Gastroesophageal sphincter (tissue), 4 donors: ENCODE results near the gene EME1. TPM values are rescaled to one million over a fixed set of nuclear protein-coding genes. Genes with fewer than 3 reads are reported as not detected.

Experiments
- ATAC-seq: fragments of 150-250 bp; one replicate; pipeline ENCODE4 v1.9.1; 2016; ENCODE audit warnings: mild to moderate bottlenecking, moderate library complexity
- H3K27ac ChIP-seq, 4 donors: fragments of 200-600 bp; sonication (generic) in 3 of 4; 1 replicate in 3 of 4; 2 replicates in 1 of 4; pipeline ENCODE4 v1.5.1; 2016 to 2019
- H3K27me3 ChIP-seq: fragments of 200-600 bp; sonication (generic); one replicate; pipeline ENCODE4 v1.5.1; 2019
- H3K36me3 ChIP-seq, 2 donors: fragments of 200-600 bp; sonication (generic); one replicate each; pipeline ENCODE4 v1.5.1; 2019; ENCODE audit warnings: control low read depth in 1 of 2
- H3K4me1 ChIP-seq, 3 donors: fragments of 200-600 bp; sonication (generic); 1 replicate in 2 of 3; 2 replicates in 1 of 3; pipeline ENCODE4 v1.5.1; 2016 to 2019; ENCODE audit warnings: control low read depth in 2 of 3
- H3K4me3 ChIP-seq, 2 donors: fragments of 200-600 bp; sonication (generic); one replicate each; pipeline ENCODE4 v1.5.1; 2019; ENCODE audit warnings: mild to moderate bottlenecking in 1 of 2, moderate library complexity in 1 of 2
- H3K9me3 ChIP-seq, 3 donors: fragments of 200-600 bp; sonication (generic); one replicate each; pipeline ENCODE4 v1.5.1; 2017 to 2019; ENCODE audit warnings: control low read depth in 2 of 3
- EP300 ChIP-seq: sonication (generic); formaldehyde crosslinking; IDR thresholded peaks from one replicate; pipeline ENCODE4 v1.6.1; 2017; ENCODE audit warnings: antibody characterized with exemption, mild to moderate bottlenecking
- POLR2A ChIP-seq, 2 donors: fragments of 450-650 bp; IDR thresholded peaks; one replicate each; pipeline ENCODE4 v1.6.1; 2017; ENCODE audit warnings: antibody characterized with exemption in 2 of 2, mild to moderate bottlenecking in 2 of 2, moderate library complexity in 1 of 2
- POLR2AphosphoS5 ChIP-seq: sonication (generic); formaldehyde crosslinking; IDR thresholded peaks from one replicate; pipeline ENCODE4 v1.6.1; 2017; ENCODE audit warnings: antibody characterized with exemption
- WGBS, 2 donors: methylation state at CpG; one replicate each; pipeline ENCODE4 v1.1.5; 2018; ENCODE audit warnings: low coverage in 1 of 2; 5-methylcytosine and 5-hydroxymethylcytosine counted together
- total RNA-seq, 4 donors: library from RNA; depleted of rRNA; stranded (reverse); fragments of >200 nt; gene quantifications; one replicate each; pipeline ENCODE4 v1.1.0, GENCODE V29; 2016
- TF ChIP-seq, protein P1 (sequence below), 4 experiments: fragments of 200-600 bp in 2 of 4; fragments of 450-650 bp in 2 of 4; sonication (generic) in 1 of 4; IDR thresholded peaks; one replicate each; pipeline ENCODE4 v1.5.1; 2017 to 2019; ENCODE audit warnings: antibody characterized with exemption in 4 of 4, mild to moderate bottlenecking in 2 of 4, moderate library complexity in 2 of 4

EME1 gene
- total RNA-seq, 4 donors from 2014 or later: 0.54 TPM; not detected in 3

GRCh38 chr17:50381920-50382319 lies 8.9 kb downstream of the EME1 start:
- WGBS, 2 donors: 43 to 75% methylated on average over 2 to 3 of the region's 3 CpGs
- Histone ChIP-seq H3K9me3 (no peaks in the 10 kb centered on the region), H3K4me3 (no peak overlapping the region), H3K36me3 (peaks cover 0 to 65% of the 10 kb centered on the region in 2 donors), H3K27me3 (no peaks in the 10 kb centered on the region), H3K27ac (no peak overlapping the region), H3K4me1 (no peaks in the 10 kb centered on the region)
- no peak for ATAC-seq
- TF ChIP-seq, protein P1, sequence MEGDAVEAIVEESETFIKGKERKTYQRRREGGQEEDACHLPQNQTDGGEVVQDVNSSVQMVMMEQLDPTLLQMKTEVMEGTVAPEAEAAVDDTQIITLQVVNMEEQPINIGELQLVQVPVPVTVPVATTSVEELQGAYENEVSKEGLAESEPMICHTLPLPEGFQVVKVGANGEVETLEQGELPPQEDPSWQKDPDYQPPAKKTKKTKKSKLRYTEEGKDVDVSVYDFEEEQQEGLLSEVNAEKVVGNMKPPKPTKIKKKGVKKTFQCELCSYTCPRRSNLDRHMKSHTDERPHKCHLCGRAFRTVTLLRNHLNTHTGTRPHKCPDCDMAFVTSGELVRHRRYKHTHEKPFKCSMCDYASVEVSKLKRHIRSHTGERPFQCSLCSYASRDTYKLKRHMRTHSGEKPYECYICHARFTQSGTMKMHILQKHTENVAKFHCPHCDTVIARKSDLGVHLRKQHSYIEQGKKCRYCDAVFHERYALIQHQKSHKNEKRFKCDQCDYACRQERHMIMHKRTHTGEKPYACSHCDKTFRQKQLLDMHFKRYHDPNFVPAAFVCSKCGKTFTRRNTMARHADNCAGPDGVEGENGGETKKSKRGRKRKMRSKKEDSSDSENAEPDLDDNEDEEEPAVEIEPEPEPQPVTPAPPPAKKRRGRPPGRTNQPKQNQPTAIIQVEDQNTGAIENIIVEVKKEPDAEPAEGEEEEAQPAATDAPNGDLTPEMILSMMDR (IDR thresholded peaks at IDR 0.05): no peak
- no peak for TF ChIP-seq POLR2A (IDR thresholded peaks at IDR 0.05)

- ATAC-seq: no peak
Observed at GRCh38 chr17:50382931-50383330, 9.9 kb downstream of the EME1 start.

DNA sequence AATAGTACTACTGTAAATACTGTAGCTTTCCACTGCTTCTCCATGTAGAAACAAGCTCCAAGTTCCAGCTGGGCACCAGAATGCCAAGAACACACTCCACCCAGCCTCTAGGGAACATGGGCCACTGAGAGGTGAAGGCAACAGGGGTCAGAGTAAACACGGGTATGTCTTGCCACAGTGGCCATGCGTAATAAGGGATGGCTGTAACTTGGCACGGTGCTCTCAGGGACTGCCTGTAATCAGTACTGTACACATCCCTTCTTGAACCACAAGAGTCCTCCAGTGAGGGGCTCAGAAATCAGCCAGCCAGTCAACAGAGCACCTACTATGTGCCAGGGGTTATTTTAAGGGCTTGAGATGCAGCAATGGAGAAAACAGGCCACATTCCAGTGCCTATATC lies 13.5 kb downstream of the EME1 start:
- H3K27me3 ChIP-seq: no peaks in the 10 kb centered on the region
- H3K27ac ChIP-seq: no peak overlapping the region
- peaks cover 0 to 100% of the 10 kb centered on the region in 2 donors for H3K36me3 ChIP-seq
- H3K4me1 ChIP-seq: no peaks in the 10 kb centered on the region
- no peak for ATAC-seq
- WGBS, 2 donors: 50 to 80% methylated on average over 1 to 3 of the region's 3 CpGs
- no peaks in the 10 kb centered on the region for H3K9me3 ChIP-seq
- TF ChIP-seq POLR2A (IDR thresholded peaks at IDR 0.05) (no peak), POLR2AphosphoS5 (no peak), EP300 (no peak)
- TF ChIP-seq, protein P1 (IDR thresholded peaks at IDR 0.05): no peak
- H3K4me3 ChIP-seq: no peak overlapping the region

More at GRCh38 chr17:50382931-50383330, 9.9 kb downstream of the EME1 start:
- H3K4me1 ChIP-seq: no peaks in the 10 kb centered on the region
- WGBS, 2 donors: 100% methylated on average over 1 of the region's 12 CpGs; no CpG with 5 or more reads in 1 of the 2 donors
- peaks cover 0 to 75% of the 10 kb centered on the region in 2 donors for H3K36me3 ChIP-seq
- H3K27me3 ChIP-seq: no peaks in the 10 kb centered on the region
- H3K4me3 ChIP-seq: no peak overlapping the region
- H3K27ac ChIP-seq: no peak overlapping the region
- H3K9me3 ChIP-seq: no peaks in the 10 kb centered on the region
- TF ChIP-seq POLR2AphosphoS5: no peak
- TF ChIP-seq, protein P1 (IDR thresholded peaks at IDR 0.05): no peak
- TF ChIP-seq EP300: no peak
- no peak for TF ChIP-seq POLR2A (IDR thresholded peaks at IDR 0.05)

DNA sequence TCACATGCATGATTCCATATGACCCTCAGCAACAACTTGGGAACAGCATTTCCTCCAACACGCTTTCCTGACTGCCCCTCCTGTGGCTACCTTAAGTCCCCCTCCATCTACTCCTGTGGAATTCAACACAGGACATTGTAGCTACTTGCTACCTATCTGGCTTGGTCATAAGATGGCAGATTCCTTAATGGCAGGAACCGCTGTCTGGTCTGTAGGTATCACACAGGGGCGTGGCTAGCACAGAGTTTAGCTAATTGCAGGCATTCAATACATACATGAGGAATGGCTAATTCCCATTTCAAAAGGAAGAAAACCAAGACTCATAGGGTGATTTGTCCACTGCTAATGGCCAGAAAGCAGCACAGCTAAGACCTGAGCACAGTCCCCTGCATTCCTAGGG lies 15.7 kb downstream of the EME1 start:
- H3K4me3 ChIP-seq: no peak overlapping the region
- no peak overlapping the region for H3K27ac ChIP-seq
- no peaks in the 10 kb centered on the region for H3K9me3 ChIP-seq
- H3K27me3 ChIP-seq: no peaks in the 10 kb centered on the region
- no peaks in the 10 kb centered on the region for H3K4me1 ChIP-seq
- TF ChIP-seq, protein P1 (IDR thresholded peaks at IDR 0.05): no peak
- no peak for TF ChIP-seq POLR2AphosphoS5
- no peak for TF ChIP-seq POLR2A (IDR thresholded peaks at IDR 0.05)
- TF ChIP-seq EP300: no peak
- 84 to 100% methylated on average over 1 to 2 of the region's 3 CpGs for WGBS, 2 donors
- H3K36me3 ChIP-seq: peaks cover 0 to 100% of the 10 kb centered on the region in 2 donors
- ATAC-seq: no peak

DNA sequence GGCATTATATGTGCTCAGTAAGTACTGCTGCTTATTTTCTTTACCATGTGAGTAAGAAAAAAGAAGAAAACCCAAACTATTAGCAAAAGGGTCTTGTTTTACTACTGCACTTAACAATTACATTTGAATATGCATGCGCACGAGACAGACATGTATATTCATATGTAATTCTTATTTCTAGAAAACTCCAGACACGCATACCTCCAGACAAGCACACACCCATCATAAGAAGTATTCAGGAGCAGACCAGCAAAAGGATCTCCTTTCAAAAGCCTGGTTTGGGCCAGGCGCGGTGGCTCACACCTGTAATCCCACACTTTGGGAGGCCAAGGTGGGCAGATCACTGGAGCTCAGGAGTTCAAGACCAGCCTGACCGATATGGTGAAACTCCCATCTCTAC lies 16.5 kb downstream of the EME1 start:
- Histone ChIP-seq H3K4me3 (no peak overlapping the region), H3K4me1 (peaks cover 0 to 5% (median 0%) of the 10 kb centered on the region in 3 donors), H3K27me3 (no peaks in the 10 kb centered on the region), H3K36me3 (peaks cover 0 to 100% of the 10 kb centered on the region in 2 donors), H3K27ac (no peak overlapping the region), H3K9me3 (no peaks in the 10 kb centered on the region)
- no peak for ATAC-seq
- TF ChIP-seq POLR2A (IDR thresholded peaks at IDR 0.05): no peak
- TF ChIP-seq, protein P1 (IDR thresholded peaks at IDR 0.05): no peak
- TF ChIP-seq POLR2AphosphoS5: no peak
- TF ChIP-seq EP300: no peak
- WGBS, 2 donors: 87 to 96% methylated on average over 3 to 4 of the region's 6 CpGs
